Measurements from ENCODE around the gene SFXN5. TPM values are rescaled to one million over a fixed set of nuclear protein-coding genes. Genes with fewer than 3 reads are reported as not detected.

The SFXN5 gene
- total RNA-seq, 6 experiments from 2014 or later, result 10.2 to 17.0 (median 14.7) TPM

- Mint-ChIP-seq H3K4me1 (ENCODE audit: low read depth) (peaks cover 14% of the 10 kb centered on the region), H3K27me3 (ENCODE audit: insufficient read depth) (no peaks in the 10 kb centered on the region; the same call in 1 of the 2 replicates), H3K27ac (no peak overlapping the region), H3K9me3 (no peaks in the 10 kb centered on the region), H3K36me3 (ENCODE audit: low read depth) (no peaks in the 10 kb centered on the region), H3K4me3 (no peak overlapping the region)
- no peak for TF ChIP-seq CTCF (IDR thresholded peaks at IDR 0.05)
- DNase-seq, result no peak
Observed at GRCh38 chr2:72998234-72998651, 73.3 kb downstream of the SFXN5 start.

GRCh38 chr2:72996117-72996502 lies 75.4 kb downstream of the SFXN5 start:
- Mint-ChIP-seq H3K9me3 (no peaks in the 10 kb centered on the region), H3K36me3 (ENCODE audit: low read depth) (no peaks in the 10 kb centered on the region), H3K4me1 (ENCODE audit: low read depth) (peaks cover 14% of the 10 kb centered on the region), H3K27me3 (ENCODE audit: insufficient read depth) (no peaks in the 10 kb centered on the region; the same call in 1 of the 2 replicates), H3K4me3 (no peak overlapping the region), H3K27ac (no peak overlapping the region)
- DNase-seq, result no peak
- no peak for TF ChIP-seq CTCF (IDR thresholded peaks at IDR 0.05)

- Mint-ChIP-seq H3K4me3 (no peak overlapping the region), H3K36me3 (ENCODE audit: low read depth) (no peaks in the 10 kb centered on the region), H3K27me3 (ENCODE audit: insufficient read depth) (no peaks in the 10 kb centered on the region; the same call in 1 of the 2 replicates), H3K27ac (no peak overlapping the region), H3K4me1 (ENCODE audit: low read depth) (peaks cover 12% of the 10 kb centered on the region), H3K9me3 (no peaks in the 10 kb centered on the region)
- TF ChIP-seq CTCF (IDR thresholded peaks at IDR 0.05), result no peak
- DNase-seq, result no peak
Observed at GRCh38 chr2:72995430-72996116, 75.9 kb downstream of the SFXN5 start.

- TF ChIP-seq CTCF (IDR thresholded peaks at IDR 0.05), result no peak
- Mint-ChIP-seq H3K4me1 (ENCODE audit: low read depth) (peaks cover 12% of the 10 kb centered on the region), H3K36me3 (ENCODE audit: low read depth) (no peaks in the 10 kb centered on the region), H3K4me3 (no peak overlapping the region), H3K9me3 (no peaks in the 10 kb centered on the region), H3K27me3 (ENCODE audit: insufficient read depth) (no peaks in the 10 kb centered on the region; the same call in none of the 2 replicates), H3K27ac (no peak overlapping the region)
- no peak for DNase-seq
Observed at GRCh38 chr2:72994991-72995380, 76.5 kb downstream of the SFXN5 start.

- H3K4me1 Mint-ChIP-seq (ENCODE audit: low read depth), result peaks cover 10% of the 10 kb centered on the region; the same call in 1 of the 2 replicates
- no peaks in the 10 kb centered on the region for H3K36me3 Mint-ChIP-seq (ENCODE audit: low read depth)
- no peaks in the 10 kb centered on the region; the same call in none of the 2 replicates for H3K27me3 Mint-ChIP-seq (ENCODE audit: insufficient read depth)
- H3K4me3 Mint-ChIP-seq, result no peak overlapping the region
- H3K9me3 Mint-ChIP-seq, result no peaks in the 10 kb centered on the region
- no peak for DNase-seq
- H3K27ac Mint-ChIP-seq, result no peak overlapping the region
- TF ChIP-seq CTCF (IDR thresholded peaks at IDR 0.05), result no peak
Observed at GRCh38 chr2:72994282-72994990, 77.1 kb downstream of the SFXN5 start.
